Hematopoietic multipotent progenitor cell treated with erythropoietin and hydrocortisone succinate and interleukin-3 and kit ligand, for 8 days (in vitro differentiated cells): ENCODE results near the gene CTLA4.
"Not testable (repeated sequence)": the region's sequence is repeated elsewhere in the genome, so short reads cannot be mapped to it uniquely, and the experiment has no call there.

ENCODE experiments used
- DNase-seq: peaks from one replicate; pipeline ENCODE4 v3.0.0-alpha.2; 2015

The CTLA4 gene

DNA sequence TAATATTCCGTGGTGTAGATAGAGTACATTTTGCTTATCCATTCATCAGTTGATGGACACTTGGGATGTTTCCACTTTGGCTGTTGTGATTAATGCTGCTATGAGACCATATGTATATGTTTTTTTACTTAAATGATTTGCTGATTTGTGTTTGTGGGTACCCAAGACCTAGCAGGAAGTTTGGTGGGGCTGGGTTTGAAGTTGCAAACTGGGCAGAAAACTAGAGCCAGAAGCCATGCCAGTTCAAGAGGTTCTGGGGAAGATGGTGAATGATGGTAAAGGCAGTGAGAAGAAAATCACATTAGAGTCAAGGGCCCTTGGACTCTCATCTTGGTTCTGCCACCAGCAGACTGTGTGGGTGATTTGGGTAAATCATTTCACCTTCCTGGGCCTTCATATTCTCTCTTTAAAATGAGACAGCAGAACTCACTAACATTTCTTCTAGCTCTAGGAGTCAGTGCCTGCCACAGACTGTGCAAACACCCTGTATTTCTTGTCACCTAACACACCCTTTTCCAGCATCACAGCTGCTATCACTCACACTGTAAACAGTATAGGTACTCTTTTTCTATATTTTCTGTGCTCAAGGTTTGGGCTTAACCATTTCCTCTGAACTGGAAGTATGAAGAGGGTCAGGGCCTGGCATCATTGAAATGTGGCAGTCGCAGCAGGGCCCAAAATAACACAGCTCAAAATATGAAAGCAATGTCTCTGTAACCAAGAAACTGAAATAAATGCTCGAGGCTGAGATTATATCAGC lies 8.4 kb upstream of the CTLA4 start:
- DNase-seq, result no peak

DNA sequence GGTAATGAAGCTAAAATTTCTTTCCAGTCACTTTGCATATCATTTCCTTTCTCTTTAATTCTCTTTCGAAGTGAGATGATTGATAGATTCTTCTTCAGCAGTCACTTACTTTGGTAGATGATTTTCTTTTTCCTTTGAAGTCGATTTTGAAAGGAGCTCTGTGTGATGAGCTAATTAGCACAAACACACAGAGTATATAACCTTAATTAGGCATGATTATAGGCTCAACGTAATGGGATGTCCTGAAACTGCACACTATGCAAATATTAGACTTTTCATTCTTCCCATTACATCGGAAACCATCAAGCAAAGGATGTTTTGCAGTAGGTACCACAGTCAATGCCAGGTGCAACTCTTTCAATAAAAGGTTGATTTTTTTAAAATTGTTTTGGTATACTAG lies 6.4 kb upstream of the CTLA4 start:
- no peak for DNase-seq

DNA sequence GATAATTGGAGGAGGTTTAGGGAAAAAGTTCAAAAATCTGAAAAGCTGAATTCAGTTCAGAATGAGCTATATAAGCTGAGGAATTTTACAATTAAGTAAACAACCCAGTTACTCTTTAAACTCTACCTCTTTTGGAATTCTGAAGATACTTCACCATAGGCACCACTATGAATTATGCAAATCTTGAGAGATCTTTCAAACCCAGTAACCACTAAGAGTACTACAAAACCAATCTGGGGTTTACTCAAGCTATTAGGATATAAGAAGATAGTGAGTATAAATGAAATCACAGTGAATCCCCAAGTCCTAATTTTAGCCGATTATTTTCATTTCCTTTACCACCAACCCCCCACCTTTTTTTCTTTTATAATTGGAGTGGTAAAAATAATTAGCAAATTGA lies 6.0 kb upstream of the CTLA4 start:
- no peak for DNase-seq

DNA sequence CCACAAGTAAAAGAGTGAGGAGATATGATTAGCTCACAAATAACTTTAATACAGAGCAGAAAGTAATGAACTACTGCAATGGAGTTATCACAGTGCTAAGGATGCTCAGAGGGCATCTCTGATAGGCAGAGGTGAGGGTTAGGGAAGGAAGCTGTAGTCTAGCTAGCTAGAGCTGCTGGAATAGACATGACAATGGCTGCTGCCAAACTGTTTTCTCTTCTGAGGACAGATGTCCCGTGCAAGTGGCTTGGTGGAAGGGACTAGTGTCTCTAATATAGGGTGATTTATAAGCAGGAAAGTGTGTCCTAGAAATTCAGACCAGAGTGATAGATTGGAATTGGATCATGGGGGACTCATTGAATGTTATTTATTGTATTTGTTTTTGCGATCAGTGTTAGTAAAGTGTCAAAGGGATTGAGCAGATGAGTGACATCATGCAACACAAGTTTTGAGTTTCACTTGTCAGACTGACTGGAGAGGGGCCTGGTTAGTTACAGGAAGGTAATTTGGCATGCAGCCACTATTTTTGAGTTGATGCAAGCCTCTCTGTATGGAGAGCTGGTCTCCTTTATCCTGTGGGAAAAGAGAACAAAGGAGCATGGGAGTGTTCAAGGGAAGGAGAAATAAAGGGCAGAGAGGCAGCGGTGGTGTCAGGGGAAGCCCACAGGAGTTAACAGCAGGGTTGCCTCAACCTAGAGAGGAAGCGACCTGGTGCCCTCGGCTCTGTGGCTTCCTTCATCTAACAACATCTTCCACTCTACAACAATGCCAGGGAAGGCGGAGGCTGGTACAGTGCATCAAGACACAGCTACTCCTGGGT lies 1.9 kb downstream of the CTLA4 start:
- DNase-seq, result no peak

GRCh38 chr2:203870481-203870880 lies 2.9 kb downstream of the CTLA4 start:
- no peak for DNase-seq

GRCh38 chr2:203870941-203871340 lies 3.4 kb downstream of the CTLA4 start:
- no peak for DNase-seq

DNA sequence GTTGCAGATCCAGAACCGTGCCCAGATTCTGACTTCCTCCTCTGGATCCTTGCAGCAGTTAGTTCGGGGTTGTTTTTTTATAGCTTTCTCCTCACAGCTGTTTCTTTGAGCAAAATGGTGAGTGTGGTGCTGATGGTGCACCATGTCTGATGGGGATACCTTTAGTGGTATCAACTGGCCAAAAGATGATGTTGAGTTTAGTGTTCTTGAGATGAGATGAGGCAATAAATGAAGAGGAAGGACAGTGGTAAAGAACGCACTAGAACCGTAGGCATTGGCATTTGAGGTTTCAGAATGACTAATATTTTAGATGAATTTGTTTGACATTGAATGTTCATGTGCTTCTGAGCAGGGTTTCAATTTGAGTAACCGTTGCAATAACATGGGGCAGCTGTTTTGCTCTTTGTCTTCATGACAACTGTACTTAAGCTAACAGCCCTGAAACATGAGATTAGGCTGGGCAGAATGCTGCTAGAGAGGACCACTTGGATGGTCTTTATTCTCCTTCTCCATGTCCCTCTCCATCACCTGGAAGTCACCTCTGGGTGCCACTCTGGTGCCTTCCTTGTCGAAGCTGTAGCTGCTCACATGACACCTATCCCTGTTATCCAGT lies 3.9 kb downstream of the CTLA4 start:
- no peak for DNase-seq

- DNase-seq, result no peak
Measured at GRCh38 chr2:203873461-203873860, 5.9 kb downstream of the CTLA4 start.

- no peak for DNase-seq
Measured at GRCh38 chr2:203873921-203874631, 6.5 kb downstream of the CTLA4 start.

DNA sequence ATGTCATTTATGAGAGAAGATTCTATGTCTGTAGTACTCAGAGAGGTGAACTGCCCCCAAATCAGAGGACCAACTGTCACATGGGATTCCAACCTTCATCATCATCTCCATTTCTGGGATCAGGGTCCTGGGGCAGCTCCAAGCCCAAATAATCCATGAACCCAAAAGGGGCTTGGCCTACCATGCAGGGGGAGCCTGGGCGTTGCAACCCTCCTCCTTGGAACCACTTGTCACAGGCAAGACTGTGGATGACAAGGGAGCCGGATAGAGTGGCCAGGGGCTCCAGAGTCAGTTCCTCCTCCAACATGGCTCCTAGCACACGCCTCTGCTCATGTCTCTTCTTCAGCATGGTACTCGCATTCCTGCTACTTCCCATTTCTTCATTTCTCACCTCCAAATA lies 7.9 kb downstream of the CTLA4 start:
- DNase-seq, result no peak

- no peak for DNase-seq
Measured at GRCh38 chr2:203876328-203876727, 8.8 kb downstream of the CTLA4 start.

- DNase-seq, result no peak
Measured at GRCh38 chr2:203878063-203878462, 10.5 kb downstream of the CTLA4 start.

- DNase-seq, result no peak
Measured at GRCh38 chr2:203880557-203881125, 13.1 kb downstream of the CTLA4 start.

DNA sequence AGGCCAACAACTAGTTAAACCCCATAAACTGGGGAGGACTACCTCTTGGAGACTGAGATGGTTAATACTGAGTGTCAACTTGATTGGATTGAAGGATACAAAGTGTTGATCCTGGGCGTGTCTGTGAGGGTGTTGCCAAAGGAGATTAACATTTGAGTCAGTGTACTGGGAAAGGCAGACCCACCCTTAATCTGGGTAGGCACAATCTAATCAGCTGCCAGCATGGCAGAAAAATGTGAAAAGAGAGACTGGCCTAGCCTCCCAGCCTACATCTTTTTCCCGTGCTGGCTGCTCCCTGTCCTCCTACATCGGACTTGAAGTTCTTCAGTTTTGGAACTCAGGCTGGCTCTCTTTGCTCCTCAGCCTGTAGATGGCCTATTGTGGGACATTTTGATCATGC lies 13.6 kb downstream of the CTLA4 start:
- not testable (repeated sequence) for DNase-seq

DNA sequence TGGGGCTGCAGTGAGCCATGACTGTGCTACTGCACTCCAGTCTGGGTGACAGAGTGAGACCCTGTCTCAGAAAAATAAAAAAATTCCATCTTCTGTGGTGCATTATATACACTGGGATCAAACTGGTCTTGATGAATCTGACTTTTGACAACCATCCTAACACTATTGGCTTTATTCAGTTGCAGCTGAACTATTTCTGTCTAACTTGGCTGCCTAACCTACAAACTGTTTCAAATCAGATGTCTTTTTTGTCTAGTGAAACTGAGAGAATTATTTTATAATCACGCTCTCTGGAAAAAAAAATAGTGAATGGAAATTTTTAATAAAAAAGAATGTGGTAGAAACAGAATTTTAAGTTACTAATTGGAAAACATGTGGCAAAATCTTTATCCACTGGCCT lies 15.0 kb downstream of the CTLA4 start:
- DNase-seq, result no peak

DNA sequence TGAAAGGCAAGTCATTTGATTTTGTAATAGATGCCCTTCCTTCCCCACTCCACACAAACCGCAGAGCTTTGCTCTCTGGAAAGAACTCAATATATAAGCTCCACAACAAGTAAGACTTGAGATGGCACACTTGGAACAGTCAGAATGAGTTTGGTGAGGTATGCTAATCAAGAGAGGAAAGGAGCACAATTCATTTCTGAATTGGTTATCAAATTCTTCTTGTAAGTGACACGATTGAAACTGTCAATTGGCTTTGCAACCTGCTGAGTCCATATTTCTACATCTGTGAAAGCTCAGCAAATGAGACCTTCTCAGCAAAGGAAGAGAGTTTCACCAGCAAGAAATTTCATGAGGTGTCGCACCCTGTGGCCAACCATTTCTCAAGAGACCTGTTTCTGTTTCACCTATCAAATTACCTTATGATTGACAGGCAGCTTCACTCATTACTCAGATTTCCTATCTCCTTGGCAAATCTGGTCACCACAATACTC lies 19.1 kb downstream of the CTLA4 start:
- no peak for DNase-seq

GRCh38 chr2:203887677-203888076 lies 20.1 kb downstream of the CTLA4 start:
- no peak for DNase-seq

DNA sequence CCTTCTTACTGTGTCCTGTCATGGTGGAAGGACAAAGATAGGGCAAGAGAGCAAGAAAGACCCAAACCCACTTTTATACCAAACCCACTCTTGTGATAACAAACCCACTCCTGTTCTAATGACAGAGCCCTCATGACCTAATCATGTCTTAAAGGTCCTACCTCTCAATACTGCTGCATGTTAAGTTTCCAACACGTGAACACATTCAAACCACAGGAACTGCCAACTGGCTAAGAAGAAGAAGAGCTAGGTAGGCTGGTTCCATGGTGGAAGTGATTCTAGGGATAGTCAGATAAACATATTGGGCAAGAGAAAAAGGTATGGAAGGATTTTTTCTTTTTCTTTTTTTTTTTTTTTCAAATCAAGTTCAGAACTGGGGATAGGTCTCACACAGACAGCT lies 22.0 kb downstream of the CTLA4 start:
- DNase-seq, result no peak

- no peak for DNase-seq
Measured at GRCh38 chr2:203889944-203890343, 22.4 kb downstream of the CTLA4 start.

DNA sequence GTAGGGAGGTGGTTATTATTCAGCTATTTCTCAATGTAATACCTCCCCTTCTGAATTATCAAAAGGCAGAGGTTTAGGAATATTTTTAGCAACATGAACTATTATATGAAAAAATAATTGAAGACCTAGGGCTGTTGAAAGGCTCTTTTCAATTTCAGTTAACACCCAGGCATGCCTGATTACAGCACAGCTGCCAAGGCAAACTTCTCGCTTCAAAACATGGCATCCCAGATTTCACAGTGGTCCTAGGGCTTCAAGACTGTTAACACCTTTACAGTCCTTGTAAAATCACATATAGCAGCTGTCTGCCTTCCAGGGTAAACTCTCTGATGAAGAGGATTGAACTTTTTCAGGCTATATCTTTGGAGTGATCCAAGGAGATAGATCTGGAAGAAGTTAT lies 23.2 kb downstream of the CTLA4 start:
- no peak for DNase-seq

DNA sequence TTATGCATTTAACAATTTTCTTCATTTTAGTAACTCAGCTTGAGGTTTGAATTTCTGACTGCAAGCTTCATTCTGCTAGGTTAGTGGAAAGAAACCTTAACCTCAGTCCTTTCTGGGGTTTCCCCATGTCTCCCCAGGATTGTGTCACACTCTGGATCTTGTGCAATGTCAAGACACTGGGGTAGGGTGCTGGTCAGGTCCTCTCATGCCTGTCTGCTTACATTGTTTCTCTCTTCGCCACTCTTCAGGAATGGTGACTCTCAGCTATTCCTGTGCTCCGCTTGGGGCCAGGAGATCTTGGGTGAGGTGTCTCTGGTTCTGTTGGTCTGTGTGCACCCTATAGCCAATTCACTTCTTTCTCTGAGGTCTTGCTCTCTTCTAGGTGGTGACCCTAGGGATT lies 23.9 kb downstream of the CTLA4 start:
- DNase-seq, result no peak

DNA sequence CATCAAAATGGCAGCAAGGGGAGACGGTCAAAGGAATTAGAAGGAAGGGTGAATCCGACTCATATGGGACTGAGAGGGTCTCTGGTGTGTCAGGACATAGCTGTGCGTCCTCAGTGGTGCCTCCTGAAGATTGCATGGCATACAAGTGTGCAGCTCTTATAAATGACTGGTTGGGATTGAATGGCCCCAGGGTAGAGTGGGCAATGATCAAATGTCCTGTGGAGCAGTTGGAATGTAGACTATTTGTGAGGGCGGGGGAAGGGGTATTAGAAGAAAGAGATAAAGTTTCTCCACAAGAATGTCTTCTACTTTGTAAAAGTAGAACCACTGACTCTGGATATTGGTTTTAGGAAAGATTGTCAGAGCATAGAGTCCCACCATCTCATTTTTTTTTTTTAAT lies 24.6 kb downstream of the CTLA4 start:
- no peak for DNase-seq

DNA sequence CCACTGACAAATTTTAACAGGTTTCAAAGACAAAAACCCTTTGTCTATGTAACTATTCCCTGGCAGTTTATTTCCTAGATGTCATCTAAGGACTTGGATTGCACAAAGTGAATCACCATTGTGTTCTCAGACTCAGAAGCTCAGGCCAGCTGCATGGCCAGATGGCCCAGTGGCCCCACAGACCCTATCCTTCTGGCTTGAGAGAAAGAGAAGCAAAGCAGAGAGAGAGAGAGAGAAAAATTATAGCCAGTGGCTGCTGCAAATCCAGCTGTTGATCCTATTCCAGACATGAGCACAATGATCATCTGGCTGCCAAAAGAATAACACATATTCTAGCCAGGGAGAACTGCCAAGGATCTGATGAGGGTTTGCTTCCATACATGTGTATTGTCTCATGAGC lies 25.8 kb downstream of the CTLA4 start:
- DNase-seq, result no peak
